H9 (cell line): ENCODE results near the gene SH3TC1. TPM values are rescaled to one million over a fixed set of nuclear protein-coding genes. Genes with fewer than 3 reads are reported as not detected.
A peak's percentile ranks its signal among the peaks of the same experiment; 100 is the strongest.

ENCODE experiments used
- DNase-seq: peaks from one replicate; pipeline ENCODE4 v3.0.0-alpha.2; 2017
- H2AFZ ChIP-seq: one replicate; pipeline ENCODE4 v1.6.1; 2013; ENCODE audit warnings: mild to moderate bottlenecking, low read length, control low read depth, moderate library complexity
- H2AK5ac ChIP-seq: 2 replicates; pipeline ENCODE4 v1.6.1; 2013; ENCODE audit warnings: low read length, control low read depth, mixed read lengths; ENCODE audit not compliant: insufficient read length
- H2BK120ac ChIP-seq: one replicate; pipeline ENCODE4 v1.6.1; 2013; ENCODE audit warnings: low read depth, mild to moderate bottlenecking, low read length, control low read depth, inconsistent platforms; ENCODE audit not compliant: poor library complexity, severe bottlenecking
- H2BK12ac ChIP-seq: 2 replicates; pipeline ENCODE4 v1.6.1; 2013; ENCODE audit warnings: low read length, control low read depth, mixed read lengths, low read depth; ENCODE audit not compliant: insufficient read length
- H2BK15ac ChIP-seq: 2 replicates; pipeline ENCODE4 v1.6.1; 2013; ENCODE audit warnings: low read depth, low read length, control low read depth
- H2BK20ac ChIP-seq: one replicate; pipeline ENCODE4 v1.6.1; 2013; ENCODE audit warnings: low read depth, mild to moderate bottlenecking, low read length, control low read depth, inconsistent platforms; ENCODE audit not compliant: poor library complexity, severe bottlenecking
- H2BK5ac ChIP-seq: 2 replicates; pipeline ENCODE4 v1.6.1; 2013; ENCODE audit warnings: low read length, control low read depth, mixed read lengths; ENCODE audit not compliant: insufficient read length
- H3K14ac ChIP-seq: 2 replicates; pipeline ENCODE4 v1.6.1; 2013; ENCODE audit warnings: low read length, control low read depth; ENCODE audit not compliant: insufficient read depth
- H3K18ac ChIP-seq: 2 replicates; pipeline ENCODE4 v1.6.1; 2013; ENCODE audit warnings: low read depth, mild to moderate bottlenecking, mixed read lengths, low read length, control low read depth; ENCODE audit not compliant: insufficient read length
- H3K23ac ChIP-seq: 2 replicates; pipeline ENCODE4 v1.6.1; 2013; ENCODE audit warnings: low read length, control low read depth, mixed read lengths, low read depth; ENCODE audit not compliant: insufficient read length
- H3K23me2 ChIP-seq: 2 replicates; pipeline ENCODE4 v1.6.1; 2013; ENCODE audit warnings: low read depth, mild to moderate bottlenecking, mixed read lengths, low read length, control low read depth; ENCODE audit not compliant: insufficient read length, poor library complexity, severe bottlenecking
- H3K27ac ChIP-seq: 2 replicates; pipeline ENCODE4 v1.5.1; 2013; ENCODE audit warnings: low read length, control low read depth, mixed read lengths, low read depth; ENCODE audit not compliant: insufficient read length
- H3K27me3 ChIP-seq: 2 replicates; pipeline ENCODE4 v1.6.1; 2013; ENCODE audit warnings: low read length, control low read depth, inconsistent platforms; ENCODE audit not compliant: insufficient read depth
- H3K4ac ChIP-seq: 2 replicates; pipeline ENCODE4 v1.6.1; 2013; ENCODE audit warnings: low read depth, mild to moderate bottlenecking, control low read depth, inconsistent platforms, low read length, moderate library complexity
- H3K4me1 ChIP-seq: 2 replicates; pipeline ENCODE4 v1.6.1; 2013; ENCODE audit warnings: low read length, control low read depth, inconsistent platforms; ENCODE audit not compliant: insufficient read depth
- H3K4me2 ChIP-seq: 2 replicates; pipeline ENCODE4 v1.6.1; 2013; ENCODE audit warnings: low read length, control low read depth, mixed read lengths; ENCODE audit not compliant: insufficient read length, insufficient read depth
- H3K56ac ChIP-seq: 2 replicates; pipeline ENCODE4 v1.6.1; 2013; ENCODE audit warnings: low read depth, mild to moderate bottlenecking, mixed read lengths, low read length, control low read depth; ENCODE audit not compliant: insufficient read length
- H3K79me1 ChIP-seq: 2 replicates; pipeline ENCODE4 v1.6.1; 2013; ENCODE audit warnings: low read depth, mild to moderate bottlenecking, moderate library complexity, low read length, control low read depth, inconsistent platforms; ENCODE audit not compliant: insufficient read depth, poor library complexity, severe bottlenecking
- H3K79me2 ChIP-seq: 2 replicates; pipeline ENCODE4 v1.6.1; 2013; ENCODE audit warnings: low read length, control low read depth, inconsistent platforms; ENCODE audit not compliant: insufficient read depth
- H3K9ac ChIP-seq: 2 replicates; pipeline ENCODE4 v1.6.1; 2013; ENCODE audit warnings: low read length, control low read depth, mixed read lengths; ENCODE audit not compliant: insufficient read length; ENCODE audit errors: extremely low read depth
- H3K9me3 ChIP-seq: one replicate; pipeline ENCODE4 v1.6.1; 2013; ENCODE audit warnings: low read depth, low read length, inconsistent platforms; ENCODE audit not compliant: control insufficient read depth
- H3T11ph ChIP-seq: one replicate; pipeline ENCODE4 v1.6.1; 2013; ENCODE audit warnings: mild to moderate bottlenecking, low read length, control low read depth, inconsistent platforms
- H4K20me1 ChIP-seq: one replicate; pipeline ENCODE4 v1.6.1; 2013; ENCODE audit not compliant: control insufficient read depth, insufficient read length, insufficient read depth
- H4K5ac ChIP-seq: 2 replicates; pipeline ENCODE4 v1.6.1; 2013; ENCODE audit warnings: low read depth, mild to moderate bottlenecking, mixed read lengths, low read length, control low read depth; ENCODE audit not compliant: insufficient read length
- H4K8ac ChIP-seq: replicated peaks from 2 replicates; pipeline ENCODE4 v1.6.1; 2013; ENCODE audit warnings: low read length, control low read depth, mixed read lengths, low read depth; ENCODE audit not compliant: insufficient read length
- H4K91ac ChIP-seq: 2 replicates; pipeline ENCODE4 v1.6.1; 2013; ENCODE audit warnings: low read depth, mild to moderate bottlenecking, moderate library complexity, mixed read lengths, low read length, control low read depth; ENCODE audit not compliant: insufficient read length
- H3K27ac Mint-ChIP-seq, 3 experiments: 2 replicates in 2 of 3; 3 replicates in 1 of 3; pipeline ENCODE4 v1.8.0; 2020 to 2021; ENCODE audit warnings: mixed read lengths in 3 of 3, mild to moderate bottlenecking in 1 of 3, moderate library complexity in 1 of 3
- H3K27me3 Mint-ChIP-seq: 2 replicates; pipeline ENCODE4 v1.8.0; 2021; ENCODE audit warnings: low read depth, mild to moderate bottlenecking, moderate library complexity, mixed read lengths
- H3K36me3 Mint-ChIP-seq, 3 experiments: 2 replicates in 2 of 3; 3 replicates in 1 of 3; pipeline ENCODE4 v1.8.0; 2020 to 2021; ENCODE audit warnings: low read depth in 3 of 3, mixed read lengths in 3 of 3; ENCODE audit not compliant: insufficient read depth in 1 of 3
- H3K4me1 Mint-ChIP-seq, 2 experiments: 2 replicates each; pipeline ENCODE4 v1.8.0; 2020; ENCODE audit warnings: mixed read lengths in 2 of 2
- H3K4me3 Mint-ChIP-seq, 2 experiments: 2 replicates in 1 of 2; 3 replicates in 1 of 2; pipeline ENCODE4 v1.8.0; 2020 to 2021; ENCODE audit warnings: mild to moderate bottlenecking in 2 of 2, mixed read lengths in 2 of 2, moderate library complexity in 1 of 2
- H3K9me3 Mint-ChIP-seq, 2 experiments: 2 replicates in 1 of 2; 3 replicates in 1 of 2; pipeline ENCODE4 v1.8.0; 2020; ENCODE audit warnings: mild to moderate bottlenecking in 2 of 2, mixed read lengths in 2 of 2, moderate library complexity in 1 of 2
- WGBS: extraction: QIAGEN DNeasy Blood & Tissue Kit; methylation state at CpG from one replicate; pipeline ENCODE4 v1.1.7; 2013; ENCODE audit warnings: missing lambda C conversion rate, low lambda C conversion rate, mixed read lengths; ENCODE audit not compliant: insufficient read length; ENCODE audit errors: extremely low coverage; 5-methylcytosine and 5-hydroxymethylcytosine counted together
- total RNA-seq: library from RNA; stranded (reverse); gene quantifications from 2 replicates; pipeline ENCODE4 v1.2.1, GENCODE V29; 2021
- TF ChIP-seq, protein P1 (sequence below): fragments of 200-600 bp; sonication (generic); conservative IDR thresholded peaks from 3 replicates; pipeline ENCODE4 v1.8.0; 2021; ENCODE audit warnings: antibody characterized with exemption, mild to moderate bottlenecking

The SH3TC1 gene
- total RNA-seq, 1 experiment from 2014 or later, result 0.74 TPM

- H2BK120ac ChIP-seq, result no peak overlapping the region
- no peak overlapping the region for H2BK5ac ChIP-seq
- H2AFZ ChIP-seq, result no peak overlapping the region
- H3K4ac ChIP-seq, result peak overlapping the region; percentile 18; the same call in 1 of the 2 replicates
- no CpG with 5 or more reads among the region's 39 CpGs for WGBS
- TF ChIP-seq, protein P1, sequence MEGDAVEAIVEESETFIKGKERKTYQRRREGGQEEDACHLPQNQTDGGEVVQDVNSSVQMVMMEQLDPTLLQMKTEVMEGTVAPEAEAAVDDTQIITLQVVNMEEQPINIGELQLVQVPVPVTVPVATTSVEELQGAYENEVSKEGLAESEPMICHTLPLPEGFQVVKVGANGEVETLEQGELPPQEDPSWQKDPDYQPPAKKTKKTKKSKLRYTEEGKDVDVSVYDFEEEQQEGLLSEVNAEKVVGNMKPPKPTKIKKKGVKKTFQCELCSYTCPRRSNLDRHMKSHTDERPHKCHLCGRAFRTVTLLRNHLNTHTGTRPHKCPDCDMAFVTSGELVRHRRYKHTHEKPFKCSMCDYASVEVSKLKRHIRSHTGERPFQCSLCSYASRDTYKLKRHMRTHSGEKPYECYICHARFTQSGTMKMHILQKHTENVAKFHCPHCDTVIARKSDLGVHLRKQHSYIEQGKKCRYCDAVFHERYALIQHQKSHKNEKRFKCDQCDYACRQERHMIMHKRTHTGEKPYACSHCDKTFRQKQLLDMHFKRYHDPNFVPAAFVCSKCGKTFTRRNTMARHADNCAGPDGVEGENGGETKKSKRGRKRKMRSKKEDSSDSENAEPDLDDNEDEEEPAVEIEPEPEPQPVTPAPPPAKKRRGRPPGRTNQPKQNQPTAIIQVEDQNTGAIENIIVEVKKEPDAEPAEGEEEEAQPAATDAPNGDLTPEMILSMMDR, result no peak
- H3K27me3 ChIP-seq, result no peaks in the 10 kb centered on the region
- no peak overlapping the region for H3K4me2 ChIP-seq
- no peak overlapping the region for H4K8ac ChIP-seq
- H3K9ac ChIP-seq, result no peak overlapping the region
- Mint-ChIP-seq H3K4me3 (no peak overlapping the region), H3K27me3 (no peaks in the 10 kb centered on the region; the same call in 1 of the 2 replicates), H3K4me1 (peaks cover 22% of the 10 kb centered on the region in 2 experiments), H3K36me3 (no peaks in the 10 kb centered on the region), H3K27ac (peak overlapping the region in 1 of 3 experiments; percentile 23; a peak in 1 of 7 replicates), H3K9me3 (no peaks in the 10 kb centered on the region)
- no peak for DNase-seq
- H3K27ac ChIP-seq, result no peak overlapping the region
- H3K56ac ChIP-seq, result no peak overlapping the region
- H4K5ac ChIP-seq, result no peak overlapping the region
- peak overlapping the region; percentile 17 for H3K18ac ChIP-seq
- H3T11ph ChIP-seq, result no peak overlapping the region
- H2BK20ac ChIP-seq, result no peak overlapping the region
- H4K91ac ChIP-seq, result peak overlapping the region; percentile 81
- no peaks in the 10 kb centered on the region for H3K9me3 ChIP-seq
- no peaks in the 10 kb centered on the region for H4K20me1 ChIP-seq
- no peak overlapping the region for H2BK15ac ChIP-seq
- H3K4me1 ChIP-seq, result peaks cover 4% of the 10 kb centered on the region
- no peak overlapping the region for H2AK5ac ChIP-seq
- no peak overlapping the region for H3K23ac ChIP-seq
- H3K14ac ChIP-seq, result no peak overlapping the region; the same call in 1 of the 2 replicates
- no peaks in the 10 kb centered on the region for H3K23me2 ChIP-seq
- H3K79me1 ChIP-seq, result no peaks in the 10 kb centered on the region
- H3K79me2 ChIP-seq, result no peaks in the 10 kb centered on the region
- H2BK12ac ChIP-seq, result no peak overlapping the region
These were observed 29.5 kb downstream of the SH3TC1 start for GRCh38 chr4:8228319-8229250.
